ENCODE data around the gene SRRT. TPM values are rescaled to one million over a fixed set of nuclear protein-coding genes. Genes with fewer than 3 reads are reported as not detected.

SRRT gene
- 30.6 and 36.6 TPM in 2 replicates for total RNA-seq

GRCh38 chr7:100874577-100875355, at the start of gene SRRT:
Gene SRRT (plus strand): TSS chr7:100875103. CDS start chr7:100875591, 488 bp downstream.

GRCh38 chr7:100827330-100828226, 47.3 kb upstream of the SRRT start, which contains the start of gene EPHB4:
Gene EPHB4 (minus strand): TSS chr7:100827523. CDS start chr7:100827030, 493 bp downstream.

GRCh38 chr7:100852048-100852872, 22.6 kb upstream of the SRRT start, which contains the start of gene SLC12A9:
Gene SLC12A9 (plus strand): TSS chr7:100852713. CDS start chr7:100854198, 1,485 bp downstream.

DNA sequence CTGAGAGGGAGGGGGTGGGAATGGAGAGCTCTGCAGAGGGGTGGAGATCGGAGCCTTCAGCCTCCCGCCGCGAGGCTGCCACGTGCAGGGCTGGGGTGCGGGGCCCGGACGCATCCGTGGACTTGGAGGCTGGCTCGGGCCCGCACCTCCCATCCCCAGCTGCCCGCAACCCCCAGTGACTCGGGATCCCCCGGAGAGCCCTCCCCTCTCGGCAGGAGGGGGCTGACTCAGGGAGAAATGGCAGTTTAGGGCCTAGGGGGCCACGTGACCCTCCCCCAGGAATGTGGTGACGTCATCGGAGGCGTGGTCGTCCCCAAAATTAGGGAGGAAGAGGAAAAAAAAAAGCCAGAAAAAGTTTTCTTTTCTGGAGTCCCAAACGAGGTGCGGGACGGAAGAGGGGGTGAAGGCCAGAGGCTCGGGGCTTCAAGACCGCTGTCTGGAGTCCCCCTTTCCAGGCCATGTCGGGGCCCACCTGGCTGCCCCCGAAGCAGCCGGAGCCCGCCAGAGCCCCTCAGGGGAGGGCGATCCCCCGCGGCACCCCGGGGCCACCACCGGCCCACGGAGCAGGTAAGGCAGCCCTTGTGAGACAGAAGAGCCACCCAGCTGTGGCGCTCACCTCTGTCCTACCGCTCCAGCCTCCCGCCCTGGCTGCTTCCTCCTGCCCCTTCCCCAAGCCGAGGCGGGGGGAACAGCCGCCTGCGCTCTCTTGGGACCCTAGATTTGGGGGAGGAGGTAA, 7.7 kb upstream of the SRRT start, which contains the start of gene TRIP6:
Gene TRIP6 (plus strand): TSS at position 348 of the 736 bp plus-strand sequence. CDS start 111 bp downstream, at position 459.

GRCh38 chr7:100888988-100889750, 14.3 kb downstream of the SRRT start, which contains the start of gene UFSP1:
Gene UFSP1 (minus strand): TSS chr7:100889715. CDS start chr7:100889271, 444 bp downstream.

GRCh38 chr7:100895701-100895955, 20.7 kb downstream of the SRRT start, which contains the start of gene ACHE:
Gene ACHE (minus strand): TSS chr7:100895888. CDS start chr7:100894232, 1,656 bp downstream.

Small RNAs within 50 kb of the gene (small RNA-seq; reads per million reads assigned to genes)
- gene RN7SL549P, result not detected
- gene RPS29P15, result not detected

Other genes with a start within 250 kb of the SRRT start
- 0.65 TPM in 2 replicates for gene TFR2, start 233.6 kb upstream of the SRRT start, total RNA-seq
- 0.11 TPM in 1 of 2 replicates, not detected in the other for gene ACTL6B, start 218.7 kb upstream of the SRRT start, total RNA-seq
- 63.1 and 82.8 TPM in 2 replicates for gene GNB2, start 201.4 kb upstream of the SRRT start, total RNA-seq
- 21.8 and 24.3 TPM in 2 replicates for gene GIGYF1, start 180.9 kb upstream of the SRRT start, total RNA-seq
- gene POP7, start 169.0 kb upstream of the SRRT start, total RNA-seq, result 23.5 and 24.2 TPM in 2 replicates
- gene EPO, start 154.6 kb upstream of the SRRT start, total RNA-seq, result not detected in 2 replicates
- gene ZAN, start 141.5 kb upstream of the SRRT start, total RNA-seq, result not detected in 2 replicates
- 32.1 and 34.0 TPM in 2 replicates for gene EPHB4, start 47.6 kb upstream of the SRRT start, total RNA-seq
- 12.6 and 16.3 TPM in 2 replicates for gene SLC12A9, start 22.4 kb upstream of the SRRT start, total RNA-seq
- gene TRIP6, start 7.7 kb upstream of the SRRT start, total RNA-seq, result 131 and 135 TPM in 2 replicates
- 2.2 and 2.7 TPM in 2 replicates for gene UFSP1, start 14.6 kb downstream of the SRRT start, total RNA-seq
- gene ACHE, start 20.8 kb downstream of the SRRT start, total RNA-seq, result not detected in 2 replicates
- gene MUC3A, start 74.4 kb downstream of the SRRT start, total RNA-seq, result not detected in 2 replicates
- gene MUC12, start 94.5 kb downstream of the SRRT start, total RNA-seq, result not detected in 2 replicates
- not detected in 2 replicates for gene MUC17, start 145.0 kb downstream of the SRRT start, total RNA-seq
- 11.9 and 14.3 TPM in 2 replicates for gene TRIM56, start 210.4 kb downstream of the SRRT start, total RNA-seq